ENCODE data around the gene RGS4. TPM values are rescaled to one million over a fixed set of nuclear protein-coding genes. Genes with fewer than 3 reads are reported as not detected.

Gene RGS4
- total and polyA plus RNA-seq, 2 donors (not counting 1 experiment from before 2014, with no cell fraction given), result not detected

- Mint-ChIP-seq H3K27me3 (no peaks in the 10 kb centered on the region), H3K27ac (no peak overlapping the region), H3K4me1 (no peaks in the 10 kb centered on the region), H3K9me3 (ENCODE audit: insufficient read depth) (no peaks in the 10 kb centered on the region), H3K4me3 (no peak overlapping the region)
- Histone ChIP-seq H3K4me1 (ENCODE audit: control insufficient read depth in 2 of 2, insufficient read depth in 2 of 2, low read length in 2 of 2) (no peaks in the 10 kb centered on the region), H3K27ac (ENCODE audit: low read length in 2 of 2) (no peak overlapping the region), H3K79me2 (ENCODE audit: control insufficient read depth, insufficient read depth, low read length) (no peaks in the 10 kb centered on the region), H3K27me3 (replicated peaks in 1 of 4; ENCODE audit: control extremely low read depth in 1 of 4, control insufficient read depth in 3 of 4, insufficient read depth in 4 of 4, low read length in 3 of 4) (no peaks in the 10 kb centered on the region), H3K9ac (ENCODE audit: low read length) (no peak overlapping the region), H3K9me3 (ENCODE audit: control extremely low read depth in 1 of 3, control insufficient read depth in 2 of 3, insufficient read depth in 1 of 3, low read length in 2 of 3) (no peaks in the 10 kb centered on the region), H3K4me2 (replicated peaks; ENCODE audit: low read depth, low read length, poor library complexity, severe bottlenecking) (no peak overlapping the region), H3K4me3 (ENCODE audit: control extremely low read depth in 1 of 5, extremely low read depth in 1 of 5, insufficient read depth in 1 of 5, low read depth in 2 of 5, low read length in 4 of 5) (no peak overlapping the region), H2AFZ (ENCODE audit: insufficient read depth, low read depth, low read length, poor library complexity, severe bottlenecking) (no peak overlapping the region), H4K20me1 (ENCODE audit: control insufficient read depth, insufficient read depth, low read length, poor library complexity, severe bottlenecking) (no peaks in the 10 kb centered on the region), H3K36me3 (replicated peaks in 1 of 2; ENCODE audit: control extremely low read depth in 1 of 2, control insufficient read depth in 1 of 2, extremely low read depth in 1 of 2, insufficient read depth in 2 of 2, low read length in 1 of 2) (no peaks in the 10 kb centered on the region)
- intact Hi-C loops (cut with micrococcal nuclease), result no loop called here
- CTCF ChIA-PET, result no interaction called here
- WGBS (ENCODE audit: insufficient coverage), result no CpG with 5 or more reads among the region's 2 CpGs
- DNase-seq (no peak), ATAC-seq (ENCODE audit: low read depth) (no peak)
- POLR2A ChIA-PET, result no interaction called here
- TF ChIP-seq EZH2 (IDR thresholded peaks at IDR 0.05; ENCODE audit: borderline replicate concordance, insufficient read depth, low read depth, low read length, poor library complexity, severe bottlenecking), result no peak
- no peak for TF ChIP-seq CTCF (IDR thresholded peaks at IDR 0.05)
Measured at GRCh38 chr1:163038928-163039706, 30.0 kb upstream of the RGS4 start.

GRCh38 chr1:163039707-163040093 is 29.5 kb upstream of the RGS4 start:
- Histone ChIP-seq H3K4me3 (ENCODE audit: control extremely low read depth in 1 of 5, extremely low read depth in 1 of 5, insufficient read depth in 1 of 5, low read depth in 2 of 5, low read length in 4 of 5) (no peak overlapping the region), H3K27ac (ENCODE audit: low read length in 2 of 2) (no peak overlapping the region), H3K9ac (ENCODE audit: low read length) (no peak overlapping the region), H3K36me3 (replicated peaks in 1 of 2; ENCODE audit: control extremely low read depth in 1 of 2, control insufficient read depth in 1 of 2, extremely low read depth in 1 of 2, insufficient read depth in 2 of 2, low read length in 1 of 2) (no peaks in the 10 kb centered on the region), H3K4me2 (replicated peaks; ENCODE audit: low read depth, low read length, poor library complexity, severe bottlenecking) (no peak overlapping the region), H3K79me2 (ENCODE audit: control insufficient read depth, insufficient read depth, low read length) (no peaks in the 10 kb centered on the region), H4K20me1 (ENCODE audit: control insufficient read depth, insufficient read depth, low read length, poor library complexity, severe bottlenecking) (no peaks in the 10 kb centered on the region), H3K4me1 (ENCODE audit: control insufficient read depth in 2 of 2, insufficient read depth in 2 of 2, low read length in 2 of 2) (no peaks in the 10 kb centered on the region), H3K27me3 (replicated peaks in 1 of 4; ENCODE audit: control extremely low read depth in 1 of 4, control insufficient read depth in 3 of 4, insufficient read depth in 4 of 4, low read length in 3 of 4) (peaks cover 0 to 3% (median 0%) of the 10 kb centered on the region in 4 experiments), H3K9me3 (ENCODE audit: control extremely low read depth in 1 of 3, control insufficient read depth in 2 of 3, insufficient read depth in 1 of 3, low read length in 2 of 3) (no peaks in the 10 kb centered on the region), H2AFZ (ENCODE audit: insufficient read depth, low read depth, low read length, poor library complexity, severe bottlenecking) (no peak overlapping the region)
- no peak overlapping the region for H3K4me3 Mint-ChIP-seq
- CTCF ChIA-PET, result no interaction called here
- ATAC-seq (ENCODE audit: low read depth) (no peak), DNase-seq (no peak)
- intact Hi-C loops (cut with micrococcal nuclease), result no loop called here
- no peaks in the 10 kb centered on the region for H3K4me1 Mint-ChIP-seq
- peaks cover 4% of the 10 kb centered on the region for H3K27me3 Mint-ChIP-seq
- POLR2A ChIA-PET, result no interaction called here
- TF ChIP-seq CTCF (IDR thresholded peaks at IDR 0.05), result no peak
- TF ChIP-seq EZH2 (IDR thresholded peaks at IDR 0.05; ENCODE audit: borderline replicate concordance, insufficient read depth, low read depth, low read length, poor library complexity, severe bottlenecking), result no peak
- H3K9me3 Mint-ChIP-seq (ENCODE audit: insufficient read depth), result no peaks in the 10 kb centered on the region
- H3K27ac Mint-ChIP-seq, result no peak overlapping the region
- WGBS (ENCODE audit: insufficient coverage), result no CpG with 5 or more reads among the region's 2 CpGs
